HepG2 (cell line): ENCODE results near the gene KATNAL2. TPM values are rescaled to one million over a fixed set of nuclear protein-coding genes. Genes with fewer than 3 reads are reported as not detected.

Source experiments
- DMAP1 ChIP-seq: IDR thresholded peaks from 2 replicates; pipeline ENCODE4 v1.6.1; 2016
- EEA1 ChIP-seq: sonication (generic); formaldehyde crosslinking; IDR thresholded peaks from 2 replicates; pipeline ENCODE4 v1.5.1; 2020; ENCODE audit warnings: mild to moderate bottlenecking, missing genetic modification reagents, borderline replicate concordance
- HDAC6 ChIP-seq: fragments of 200-600 bp; sonication (generic); IDR thresholded peaks from 2 replicates; pipeline ENCODE4 v1.7.0; 2017; ENCODE audit warnings: mild to moderate bottlenecking, antibody characterized with exemption, low read length, low read depth
- KDM2A ChIP-seq: sonication (generic); formaldehyde crosslinking; IDR thresholded peaks from 2 replicates; pipeline ENCODE4 v1.4.0; 2020; ENCODE audit warnings: low read depth, missing genetic modification reagents, borderline replicate concordance
- NONO ChIP-seq, 2 experiments: fragments of 450-650 bp in 1 of 2; sonication (generic) in 1 of 2; formaldehyde crosslinking in 1 of 2; IDR thresholded peaks in 1 of 2; conservative IDR thresholded peaks in 1 of 2; 2 replicates each; pipeline versions ENCODE4 v1.6.1 to v1.8.0; 2017 to 2022; ENCODE audit warnings: mild to moderate bottlenecking in 1 of 2, missing genetic modification reagents in 1 of 2, moderate library complexity in 1 of 2
- RBFOX2 ChIP-seq: fragments of 200-400 bp; formaldehyde crosslinking; IDR thresholded peaks from 2 replicates; pipeline ENCODE4 v1.6.1; 2017; ENCODE audit warnings: low read depth, mild to moderate bottlenecking, low read length
- WIZ ChIP-seq: sonication (generic); formaldehyde crosslinking; IDR thresholded peaks from 2 replicates; pipeline ENCODE4 v1.5.1; 2020; ENCODE audit warnings: mild to moderate bottlenecking, missing genetic modification reagents
- YEATS2 ChIP-seq: sonication (generic); formaldehyde crosslinking; IDR thresholded peaks from 2 replicates; pipeline ENCODE4 v1.4.0; 2020; ENCODE audit warnings: missing genetic modification reagents, borderline replicate concordance
- ZFP90 ChIP-seq: sonication (generic); formaldehyde crosslinking; IDR thresholded peaks from 2 replicates; pipeline ENCODE4 v1.8.0; 2022; ENCODE audit warnings: missing genetic modification reagents, mild to moderate bottlenecking, inconsistent platforms, borderline replicate concordance
- ZNF101 ChIP-seq: sonication (generic); formaldehyde crosslinking; IDR thresholded peaks from 2 replicates; pipeline ENCODE4 v1.4.0; 2020; ENCODE audit warnings: mild to moderate bottlenecking, low read depth, missing genetic modification reagents, borderline replicate concordance
- ZNF20 ChIP-seq: sonication (generic); formaldehyde crosslinking; IDR thresholded peaks from 2 replicates; pipeline ENCODE4 v1.4.0; 2020; ENCODE audit warnings: mild to moderate bottlenecking, moderate library complexity, missing genetic modification reagents
- ZNF274 ChIP-seq: sonication (generic); formaldehyde crosslinking; IDR thresholded peaks from 2 replicates; pipeline ENCODE4 v1.5.1; 2020; ENCODE audit warnings: mild to moderate bottlenecking, missing genetic modification reagents
- ZNF749 ChIP-seq: sonication (generic); formaldehyde crosslinking; IDR thresholded peaks from 2 replicates; pipeline ENCODE4 v1.8.0; 2022; ENCODE audit warnings: mild to moderate bottlenecking, missing genetic modification reagents, moderate library complexity, borderline replicate concordance
- ZNF788 ChIP-seq: sonication (generic); formaldehyde crosslinking; IDR thresholded peaks from 2 replicates; pipeline ENCODE4 v1.5.0; 2020; ENCODE audit warnings: mild to moderate bottlenecking, missing genetic modification reagents, borderline replicate concordance
- polyA plus RNA-seq, 8 experiments: library from polyadenylated mRNA; depleted of rRNA in 3 of 8; stranded (reverse) in 7 of 8; unstranded in 1 of 8; fragments of >200 nt; fragmentation: Illumina TruSeq in 4 of 8; extraction: Trizol in 4 of 8; gene quantifications; 2 replicates each; pipeline versions ENCODE4 v1.2.1 to v1.2.3, GENCODE V29; 2011 to 2016; ENCODE audit warnings: low read depth in 4 of 8, missing spikeins in 1 of 8, mixed read lengths in 1 of 8; ENCODE audit not compliant: insufficient read depth in 1 of 8
- total RNA-seq, 5 experiments: library from RNA; depleted of rRNA; stranded (reverse); fragments of >200 nt; fragmentation: Illumina TruSeq; extraction: Trizol; gene quantifications; 2 replicates each; pipeline ENCODE4 v1.2.3, GENCODE V29; 2016; ENCODE audit warnings: low read depth in 1 of 5
- TF ChIP-seq, protein P1 (sequence below): sonication (generic); formaldehyde crosslinking; IDR thresholded peaks from 2 replicates; pipeline ENCODE4 v1.4.0; 2020; ENCODE audit warnings: missing genetic modification reagents
- TF ChIP-seq, protein P2 (sequence below): sonication (generic); formaldehyde crosslinking; IDR thresholded peaks from 2 replicates; pipeline ENCODE4 v1.4.0; 2020; ENCODE audit warnings: mild to moderate bottlenecking, missing genetic modification reagents
- TF ChIP-seq, protein P3 (sequence below): sonication (generic); formaldehyde crosslinking; conservative IDR thresholded peaks from 2 replicates; pipeline ENCODE4 v1.4.0; 2020; ENCODE audit warnings: missing genetic modification reagents
- TF ChIP-seq, protein P4 (sequence below): sonication (generic); formaldehyde crosslinking; IDR thresholded peaks from 2 replicates; pipeline ENCODE4 v1.4.0; 2020; ENCODE audit warnings: missing genetic modification reagents, borderline replicate concordance

The KATNAL2 gene
- total and polyA plus RNA-seq, 2 of the 13 experiments (the other 11 are each of a cell fraction or from before 2014, with no cell fraction given) = not detected

DNA sequence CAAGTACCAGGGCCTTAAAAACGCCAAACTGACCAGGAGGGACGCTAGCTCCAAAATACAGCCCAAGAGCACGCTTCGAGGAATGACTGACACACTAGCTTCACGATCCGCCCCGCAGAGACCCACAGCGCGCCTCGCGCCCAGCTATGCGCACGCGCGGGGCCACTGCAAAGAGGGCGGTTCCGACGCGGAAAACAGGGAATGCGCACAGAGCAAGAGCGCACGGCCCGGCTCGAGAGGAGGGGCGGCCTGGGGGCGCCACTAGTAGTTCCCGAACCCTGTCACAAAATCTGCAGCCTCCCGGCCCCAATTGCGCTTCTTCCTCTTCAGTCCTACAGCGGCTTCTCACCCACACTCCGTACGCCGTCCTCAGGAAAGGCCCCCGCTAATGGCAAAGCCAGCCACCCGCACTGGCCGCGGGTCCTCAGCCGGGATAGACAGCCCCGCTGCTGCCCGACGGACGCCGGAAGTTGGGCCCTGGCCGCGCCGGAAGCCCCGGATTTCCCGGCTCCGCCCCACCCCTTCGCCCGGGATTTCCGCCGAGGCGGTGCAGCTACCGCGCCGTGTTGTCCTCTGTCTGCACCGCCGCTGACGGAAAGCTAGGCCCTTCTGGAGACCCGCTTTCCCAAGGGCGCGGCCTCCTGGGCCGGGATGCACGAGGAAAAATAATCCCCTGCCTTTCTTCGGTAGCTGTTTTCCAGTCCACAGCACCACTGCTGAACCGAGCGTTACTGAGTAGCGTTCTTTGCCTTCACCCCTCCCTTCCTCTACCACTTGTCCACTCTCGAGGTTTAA lies 232.8 kb downstream of the KATNAL2 start, which contains the start of gene HDHD2 (continued):
- TF ChIP-seq, protein P1, sequence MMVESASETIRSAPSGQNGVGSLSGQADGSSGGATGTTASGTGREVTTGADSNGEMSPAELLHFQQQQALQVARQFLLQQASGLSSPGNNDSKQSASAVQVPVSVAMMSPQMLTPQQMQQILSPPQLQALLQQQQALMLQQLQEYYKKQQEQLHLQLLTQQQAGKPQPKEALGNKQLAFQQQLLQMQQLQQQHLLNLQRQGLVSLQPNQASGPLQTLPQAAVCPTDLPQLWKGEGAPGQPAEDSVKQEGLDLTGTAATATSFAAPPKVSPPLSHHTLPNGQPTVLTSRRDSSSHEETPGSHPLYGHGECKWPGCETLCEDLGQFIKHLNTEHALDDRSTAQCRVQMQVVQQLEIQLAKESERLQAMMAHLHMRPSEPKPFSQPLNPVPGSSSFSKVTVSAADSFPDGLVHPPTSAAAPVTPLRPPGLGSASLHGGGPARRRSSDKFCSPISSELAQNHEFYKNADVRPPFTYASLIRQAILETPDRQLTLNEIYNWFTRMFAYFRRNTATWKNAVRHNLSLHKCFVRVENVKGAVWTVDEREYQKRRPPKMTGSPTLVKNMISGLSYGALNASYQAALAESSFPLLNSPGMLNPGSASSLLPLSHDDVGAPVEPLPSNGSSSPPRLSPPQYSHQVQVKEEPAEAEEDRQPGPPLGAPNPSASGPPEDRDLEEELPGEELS = peak; percentile 16; the same call in 1 of the 2 replicates
- TF ChIP-seq RBFOX2 (peak; percentile 98), WIZ (no peak; the same call in 1 of the 2 replicates), YEATS2 (CRISPR knock-in tag) (peak; percentile 85), EEA1 (peak; percentile 90; the same call in 1 of the 2 replicates), ZNF749 (CRISPR knock-in tag) (no peak), ZNF274 (CRISPR knock-in tag) (peak; percentile 77), ZNF788 (peak; percentile 74; the same call in 1 of the 2 replicates), ZFP90 (CRISPR knock-in tag) (peak; percentile 44; the same call in 1 of the 2 replicates), HDAC6 (no peak), DMAP1 (CRISPR knock-in tag) (peak; percentile 75), NONO (IDR thresholded peaks at IDR 0.05) (no peak), NONO (CRISPR knock-in tag; conservative IDR thresholded peaks at IDR 0.05) (peak; percentile 62; the same call in 1 of the 2 replicates), ZNF101 (CRISPR knock-in tag) (no peak), ZNF20 (CRISPR knock-in tag) (0 out of 2 replicates have a peak, but pooled peaks have one; percentile 60), KDM2A (peak; percentile 93)
- TF ChIP-seq, protein P2, sequence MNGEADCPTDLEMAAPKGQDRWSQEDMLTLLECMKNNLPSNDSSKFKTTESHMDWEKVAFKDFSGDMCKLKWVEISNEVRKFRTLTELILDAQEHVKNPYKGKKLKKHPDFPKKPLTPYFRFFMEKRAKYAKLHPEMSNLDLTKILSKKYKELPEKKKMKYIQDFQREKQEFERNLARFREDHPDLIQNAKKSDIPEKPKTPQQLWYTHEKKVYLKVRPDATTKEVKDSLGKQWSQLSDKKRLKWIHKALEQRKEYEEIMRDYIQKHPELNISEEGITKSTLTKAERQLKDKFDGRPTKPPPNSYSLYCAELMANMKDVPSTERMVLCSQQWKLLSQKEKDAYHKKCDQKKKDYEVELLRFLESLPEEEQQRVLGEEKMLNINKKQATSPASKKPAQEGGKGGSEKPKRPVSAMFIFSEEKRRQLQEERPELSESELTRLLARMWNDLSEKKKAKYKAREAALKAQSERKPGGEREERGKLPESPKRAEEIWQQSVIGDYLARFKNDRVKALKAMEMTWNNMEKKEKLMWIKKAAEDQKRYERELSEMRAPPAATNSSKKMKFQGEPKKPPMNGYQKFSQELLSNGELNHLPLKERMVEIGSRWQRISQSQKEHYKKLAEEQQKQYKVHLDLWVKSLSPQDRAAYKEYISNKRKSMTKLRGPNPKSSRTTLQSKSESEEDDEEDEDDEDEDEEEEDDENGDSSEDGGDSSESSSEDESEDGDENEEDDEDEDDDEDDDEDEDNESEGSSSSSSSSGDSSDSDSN (CRISPR knock-in tag) = peak; percentile 73
- TF ChIP-seq, protein P3, sequence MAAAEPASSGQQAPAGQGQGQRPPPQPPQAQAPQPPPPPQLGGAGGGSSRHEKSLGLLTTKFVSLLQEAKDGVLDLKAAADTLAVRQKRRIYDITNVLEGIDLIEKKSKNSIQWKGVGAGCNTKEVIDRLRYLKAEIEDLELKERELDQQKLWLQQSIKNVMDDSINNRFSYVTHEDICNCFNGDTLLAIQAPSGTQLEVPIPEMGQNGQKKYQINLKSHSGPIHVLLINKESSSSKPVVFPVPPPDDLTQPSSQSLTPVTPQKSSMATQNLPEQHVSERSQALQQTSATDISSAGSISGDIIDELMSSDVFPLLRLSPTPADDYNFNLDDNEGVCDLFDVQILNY = peak; percentile 30
- TF ChIP-seq, protein P4, sequence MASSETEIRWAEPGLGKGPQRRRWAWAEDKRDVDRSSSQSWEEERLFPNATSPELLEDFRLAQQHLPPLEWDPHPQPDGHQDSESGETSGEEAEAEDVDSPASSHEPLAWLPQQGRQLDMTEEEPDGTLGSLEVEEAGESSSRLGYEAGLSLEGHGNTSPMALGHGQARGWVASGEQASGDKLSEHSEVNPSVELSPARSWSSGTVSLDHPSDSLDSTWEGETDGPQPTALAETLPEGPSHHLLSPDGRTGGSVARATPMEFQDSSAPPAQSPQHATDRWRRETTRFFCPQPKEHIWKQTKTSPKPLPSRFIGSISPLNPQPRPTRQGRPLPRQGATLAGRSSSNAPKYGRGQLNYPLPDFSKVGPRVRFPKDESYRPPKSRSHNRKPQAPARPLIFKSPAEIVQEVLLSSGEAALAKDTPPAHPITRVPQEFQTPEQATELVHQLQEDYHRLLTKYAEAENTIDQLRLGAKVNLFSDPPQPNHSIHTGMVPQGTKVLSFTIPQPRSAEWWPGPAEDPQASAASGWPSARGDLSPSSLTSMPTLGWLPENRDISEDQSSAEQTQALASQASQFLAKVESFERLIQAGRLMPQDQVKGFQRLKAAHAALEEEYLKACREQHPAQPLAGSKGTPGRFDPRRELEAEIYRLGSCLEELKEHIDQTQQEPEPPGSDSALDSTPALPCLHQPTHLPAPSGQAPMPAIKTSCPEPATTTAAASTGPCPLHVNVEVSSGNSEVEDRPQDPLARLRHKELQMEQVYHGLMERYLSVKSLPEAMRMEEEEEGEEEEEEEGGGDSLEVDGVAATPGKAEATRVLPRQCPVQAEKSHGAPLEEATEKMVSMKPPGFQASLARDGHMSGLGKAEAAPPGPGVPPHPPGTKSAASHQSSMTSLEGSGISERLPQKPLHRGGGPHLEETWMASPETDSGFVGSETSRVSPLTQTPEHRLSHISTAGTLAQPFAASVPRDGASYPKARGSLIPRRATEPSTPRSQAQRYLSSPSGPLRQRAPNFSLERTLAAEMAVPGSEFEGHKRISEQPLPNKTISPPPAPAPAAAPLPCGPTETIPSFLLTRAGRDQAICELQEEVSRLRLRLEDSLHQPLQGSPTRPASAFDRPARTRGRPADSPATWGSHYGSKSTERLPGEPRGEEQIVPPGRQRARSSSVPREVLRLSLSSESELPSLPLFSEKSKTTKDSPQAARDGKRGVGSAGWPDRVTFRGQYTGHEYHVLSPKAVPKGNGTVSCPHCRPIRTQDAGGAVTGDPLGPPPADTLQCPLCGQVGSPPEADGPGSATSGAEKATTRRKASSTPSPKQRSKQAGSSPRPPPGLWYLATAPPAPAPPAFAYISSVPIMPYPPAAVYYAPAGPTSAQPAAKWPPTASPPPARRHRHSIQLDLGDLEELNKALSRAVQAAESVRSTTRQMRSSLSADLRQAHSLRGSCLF (CRISPR knock-in tag) = no peak
